GM12874 (cell line): Measurements from ENCODE around the gene AKT2.

Experiments used
- TF ChIP-seq, protein P1 (sequence below): IDR thresholded peaks from 2 replicates; pipeline ENCODE4 v1.5.1; 2011; ENCODE audit warnings: low read depth, mild to moderate bottlenecking, control low read depth, low read length, moderate library complexity; ENCODE audit not compliant: insufficient read depth

The AKT2 gene

DNA sequence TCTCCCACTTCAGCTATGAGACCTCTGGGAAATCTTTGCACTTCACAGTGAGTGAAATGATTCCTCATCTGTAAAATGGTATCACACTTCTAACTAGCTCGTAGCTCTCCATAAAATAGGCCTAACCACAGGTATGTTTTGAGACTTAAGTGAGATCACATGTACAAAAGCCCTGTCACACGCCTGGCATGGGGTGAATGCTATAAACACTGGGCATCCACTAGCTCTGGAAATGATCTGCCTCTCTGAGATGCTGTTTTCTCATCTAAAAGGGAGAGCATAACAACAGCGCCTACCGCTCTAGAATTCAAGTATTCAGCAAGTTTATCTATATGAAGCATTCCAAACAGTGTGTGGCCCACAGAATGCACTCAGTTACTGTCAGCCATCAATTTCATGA, 2.2 kb downstream of the AKT2 start:
- TF ChIP-seq, protein P1, sequence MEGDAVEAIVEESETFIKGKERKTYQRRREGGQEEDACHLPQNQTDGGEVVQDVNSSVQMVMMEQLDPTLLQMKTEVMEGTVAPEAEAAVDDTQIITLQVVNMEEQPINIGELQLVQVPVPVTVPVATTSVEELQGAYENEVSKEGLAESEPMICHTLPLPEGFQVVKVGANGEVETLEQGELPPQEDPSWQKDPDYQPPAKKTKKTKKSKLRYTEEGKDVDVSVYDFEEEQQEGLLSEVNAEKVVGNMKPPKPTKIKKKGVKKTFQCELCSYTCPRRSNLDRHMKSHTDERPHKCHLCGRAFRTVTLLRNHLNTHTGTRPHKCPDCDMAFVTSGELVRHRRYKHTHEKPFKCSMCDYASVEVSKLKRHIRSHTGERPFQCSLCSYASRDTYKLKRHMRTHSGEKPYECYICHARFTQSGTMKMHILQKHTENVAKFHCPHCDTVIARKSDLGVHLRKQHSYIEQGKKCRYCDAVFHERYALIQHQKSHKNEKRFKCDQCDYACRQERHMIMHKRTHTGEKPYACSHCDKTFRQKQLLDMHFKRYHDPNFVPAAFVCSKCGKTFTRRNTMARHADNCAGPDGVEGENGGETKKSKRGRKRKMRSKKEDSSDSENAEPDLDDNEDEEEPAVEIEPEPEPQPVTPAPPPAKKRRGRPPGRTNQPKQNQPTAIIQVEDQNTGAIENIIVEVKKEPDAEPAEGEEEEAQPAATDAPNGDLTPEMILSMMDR = no peak

DNA sequence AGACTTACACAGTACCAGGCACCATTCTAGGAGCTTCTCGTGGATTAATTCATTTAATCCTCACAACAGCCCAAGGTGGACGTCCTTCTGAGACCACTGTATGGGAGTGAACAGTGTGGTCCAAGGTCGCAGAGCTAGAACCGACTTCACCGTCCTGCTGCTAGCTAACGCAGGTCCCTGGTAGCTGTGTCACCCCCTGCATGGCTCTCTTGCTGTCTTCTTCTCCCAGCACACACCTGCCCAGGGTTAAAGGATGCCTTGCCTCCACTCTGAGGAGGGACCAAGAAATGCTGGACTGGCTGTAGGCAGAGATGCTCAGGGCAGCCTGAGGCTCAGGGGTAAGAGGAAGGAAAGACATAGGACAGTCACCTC, 3.0 kb downstream of the AKT2 start:
- TF ChIP-seq, protein P1 = no peak

DNA sequence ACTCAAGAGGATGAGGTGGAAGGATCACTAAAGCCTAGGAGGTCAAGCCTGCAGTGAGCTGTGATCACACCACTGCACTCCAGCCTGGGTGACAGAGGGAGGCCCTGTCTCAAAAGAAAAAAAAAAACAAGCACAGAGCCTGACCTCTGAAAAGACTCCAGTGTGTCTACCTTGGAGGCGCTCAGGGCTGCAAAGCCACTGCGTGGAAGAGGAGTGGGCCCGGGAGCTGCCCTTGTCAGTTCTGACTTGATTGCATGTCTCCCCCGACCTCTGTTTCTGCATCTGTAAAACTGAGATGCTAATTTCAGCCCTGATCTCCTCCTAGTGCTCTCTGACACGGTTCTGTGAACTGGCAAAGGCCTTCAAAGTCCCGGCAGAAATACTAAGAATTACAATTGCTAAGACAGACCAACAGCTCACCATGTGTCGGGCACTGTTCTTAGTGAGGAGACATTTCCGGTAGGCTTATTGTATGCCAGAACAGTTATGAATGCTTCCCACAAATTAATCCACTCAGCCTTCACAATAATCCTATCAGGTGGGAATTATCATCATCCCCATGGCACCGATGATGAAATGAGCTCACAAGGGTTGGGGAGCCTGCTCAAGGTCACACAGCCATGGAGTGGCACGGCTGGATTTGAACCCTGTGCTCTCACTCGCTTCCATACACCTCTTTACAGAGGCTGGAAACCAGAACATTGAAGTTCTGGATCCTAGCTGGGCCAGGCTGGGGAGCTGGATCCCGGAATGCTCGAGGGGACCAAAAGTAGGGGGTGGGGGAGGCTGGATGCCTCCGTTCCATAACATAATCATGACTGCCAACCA, 3.5 kb downstream of the AKT2 start:
- TF ChIP-seq, protein P1 = no peak

DNA sequence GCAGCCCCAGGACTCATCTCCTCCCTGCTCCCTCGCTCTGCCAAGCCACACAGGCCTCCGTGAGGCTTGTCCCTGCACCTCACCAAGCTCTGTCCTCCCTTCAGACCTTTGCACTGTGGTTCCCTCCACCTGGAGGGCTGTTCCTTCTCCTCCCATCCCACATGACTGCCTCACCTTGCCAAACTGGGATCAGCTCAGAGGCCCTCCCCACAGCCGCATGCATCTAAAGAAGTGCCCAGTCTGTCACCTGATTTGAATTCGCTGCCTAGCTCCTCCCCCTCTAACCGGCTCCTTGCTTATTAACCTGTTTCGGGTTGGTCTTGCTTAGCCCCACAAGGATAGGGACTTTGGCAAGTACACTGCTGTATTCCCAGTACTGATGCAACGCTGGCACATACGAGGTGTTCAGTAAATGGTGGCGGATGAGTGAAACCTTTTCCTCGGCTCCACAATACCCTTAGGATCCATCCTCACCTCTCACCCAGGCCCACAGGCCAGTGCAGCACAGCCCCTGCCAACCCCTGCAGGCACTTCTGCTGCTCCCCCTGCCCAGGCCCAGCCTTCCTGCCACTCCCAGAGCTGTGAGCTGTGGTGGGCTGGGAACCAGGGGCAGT, 4.4 kb downstream of the AKT2 start:
- TF ChIP-seq, protein P1 = no peak

DNA sequence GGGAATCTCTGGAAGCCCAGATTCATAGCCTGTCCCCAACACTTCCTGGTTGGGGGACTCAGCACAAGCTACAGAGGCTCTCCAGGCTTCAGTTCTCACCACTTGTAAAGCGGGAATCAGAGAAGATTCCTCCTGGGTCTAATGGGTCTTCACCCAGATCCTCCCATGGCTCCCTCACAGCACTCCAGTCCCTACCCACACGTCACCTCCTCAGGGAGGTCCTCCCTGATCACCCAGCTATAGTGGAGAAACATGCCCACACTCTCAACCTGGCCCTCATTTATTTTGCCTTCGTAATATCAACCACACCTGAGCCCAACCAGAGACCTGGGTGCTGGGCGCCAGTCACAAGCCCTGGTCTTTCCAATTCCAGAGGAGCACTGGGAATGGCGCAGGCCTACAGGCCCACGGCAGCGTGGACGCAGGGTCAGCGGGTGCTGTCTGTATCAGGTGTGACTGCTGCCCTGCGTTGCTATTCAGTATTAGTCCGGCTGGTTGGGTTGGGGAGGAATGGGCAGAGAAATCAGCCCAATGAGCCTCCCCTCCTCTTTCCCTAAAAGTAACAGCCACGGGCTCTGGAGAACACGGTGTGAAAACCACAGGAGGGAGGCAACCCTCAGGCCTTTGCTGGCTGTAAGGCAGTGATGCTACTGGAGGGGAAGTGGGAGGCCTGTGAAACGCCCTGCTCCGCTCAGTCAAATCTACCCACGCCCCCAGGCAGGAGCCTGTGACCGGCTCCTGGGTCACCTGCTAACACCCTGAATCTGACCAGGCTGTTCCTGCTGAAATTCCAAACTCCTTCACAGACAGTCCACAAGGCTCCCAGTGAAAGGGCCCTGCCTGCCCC, 5.2 kb downstream of the AKT2 start:
- TF ChIP-seq, protein P1 = no peak

DNA sequence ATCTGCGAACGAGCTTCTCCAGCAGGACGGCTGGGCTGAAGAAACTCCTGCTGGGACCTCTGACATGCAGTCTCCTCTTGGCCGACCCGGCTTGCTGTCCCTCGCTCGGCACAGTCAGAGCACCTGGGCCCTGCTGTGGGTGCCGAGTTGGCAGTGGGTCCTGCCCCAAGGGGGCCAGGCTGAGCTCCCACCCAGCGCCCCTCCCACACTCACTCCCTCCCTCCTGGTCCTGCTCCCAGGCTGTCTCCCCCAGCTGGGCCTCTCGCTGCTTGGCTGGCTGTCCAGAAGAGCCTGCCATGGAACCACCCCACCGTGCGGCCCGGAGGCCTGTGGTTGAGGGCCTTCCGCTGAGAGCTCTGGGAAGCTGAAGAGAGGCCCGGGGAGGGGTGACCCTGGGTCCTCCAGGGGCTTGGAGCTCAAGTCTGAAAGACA, 6.0 kb downstream of the AKT2 start:
- TF ChIP-seq, protein P1 = no peak
